HepG2 (cell line): ENCODE results near the gene MTIF2. TPM values are rescaled to one million over a fixed set of nuclear protein-coding genes. Genes with fewer than 3 reads are reported as not detected.

Experiments used
- ARID3A ChIP-seq: IDR thresholded peaks from 2 replicates; pipeline ENCODE4 v1.6.1; 2012; ENCODE audit warnings: low read depth, low read length, improper control_type of control experiment
- GLI4 ChIP-seq: sonication (generic); formaldehyde crosslinking; IDR thresholded peaks from 2 replicates; pipeline ENCODE4 v1.5.1; 2020; ENCODE audit warnings: missing genetic modification reagents, mild to moderate bottlenecking, moderate library complexity, borderline replicate concordance
- HNRNPK ChIP-seq: fragments of 200-400 bp; formaldehyde crosslinking; IDR thresholded peaks from 2 replicates; pipeline ENCODE4 v1.6.1; 2018; ENCODE audit warnings: low read length, low read depth, moderate library complexity, mild to moderate bottlenecking; ENCODE audit not compliant: poor library complexity, severe bottlenecking
- HNRNPUL1 ChIP-seq: fragments of 200-400 bp; formaldehyde crosslinking; IDR thresholded peaks from 2 replicates; pipeline ENCODE4 v1.6.1; 2017; ENCODE audit warnings: low read depth, mild to moderate bottlenecking, low read length, moderate library complexity
- KDM3A ChIP-seq: IDR thresholded peaks from 2 replicates; pipeline ENCODE4 v1.6.1; 2018; ENCODE audit warnings: low read depth, missing compliant biosample characterization
- KMT2B ChIP-seq: IDR thresholded peaks from 2 replicates; pipeline ENCODE4 v1.6.1; 2016; ENCODE audit warnings: missing genetic modification reagents, missing compliant biosample characterization
- MBNL3 ChIP-seq: fragments of 250-450 bp; sonication (Bioruptor Pico); conservative IDR thresholded peaks from 2 replicates; pipeline ENCODE4 v1.8.0; 2022; ENCODE audit warnings: mild to moderate bottlenecking, inconsistent platforms
- NFATC3 ChIP-seq: sonication (generic); formaldehyde crosslinking; IDR thresholded peaks from 2 replicates; pipeline ENCODE4 v1.5.1; 2020; ENCODE audit warnings: mild to moderate bottlenecking, missing genetic modification reagents
- NFIB ChIP-seq: sonication (generic); formaldehyde crosslinking; IDR thresholded peaks from 2 replicates; pipeline ENCODE4 v1.9.0; 2021; ENCODE audit warnings: missing genetic modification reagents, mild to moderate bottlenecking, borderline replicate concordance
- PHF8 ChIP-seq: sonication (generic); formaldehyde crosslinking; IDR thresholded peaks from 2 replicates; pipeline ENCODE4 v1.5.0; 2020; ENCODE audit warnings: missing genetic modification reagents
- RBAK ChIP-seq: sonication (generic); formaldehyde crosslinking; IDR thresholded peaks from 2 replicates; pipeline ENCODE4 v1.5.1; 2020; ENCODE audit warnings: mild to moderate bottlenecking, missing genetic modification reagents
- SP4 ChIP-seq: sonication (generic); formaldehyde crosslinking; IDR thresholded peaks from 2 replicates; pipeline ENCODE4 v1.8.1; 2023; ENCODE audit warnings: mild to moderate bottlenecking, missing genetic modification reagents
- TEAD3 ChIP-seq: optimal IDR thresholded peaks from 2 replicates; pipeline ENCODE3; 2016; ENCODE audit warnings: borderline replicate concordance
- ZNF317 ChIP-seq: sonication (generic); formaldehyde crosslinking; IDR thresholded peaks from 2 replicates; pipeline ENCODE4 v1.5.0; 2020; ENCODE audit warnings: mild to moderate bottlenecking, missing genetic modification reagents
- ZNF329 ChIP-seq: sonication (generic); formaldehyde crosslinking; IDR thresholded peaks from 2 replicates; pipeline ENCODE4 v1.9.0; 2021; ENCODE audit warnings: low read depth, mild to moderate bottlenecking, missing genetic modification reagents
- ZNF432 ChIP-seq: sonication (generic); formaldehyde crosslinking; IDR thresholded peaks from 2 replicates; pipeline ENCODE4 v1.5.0; 2020; ENCODE audit warnings: missing genetic modification reagents, mild to moderate bottlenecking, borderline replicate concordance
- ZNF674 ChIP-seq: sonication (generic); formaldehyde crosslinking; IDR thresholded peaks from 2 replicates; pipeline ENCODE4 v1.5.0; 2020; ENCODE audit warnings: low read depth, mild to moderate bottlenecking, missing genetic modification reagents
- ZNF777 ChIP-seq: sonication (generic); formaldehyde crosslinking; IDR thresholded peaks from 2 replicates; pipeline ENCODE4 v1.4.0; 2020; ENCODE audit warnings: missing genetic modification reagents
- ZNF83 ChIP-seq: sonication (generic); formaldehyde crosslinking; IDR thresholded peaks from 2 replicates; pipeline ENCODE4 v1.4.0; 2020; ENCODE audit warnings: missing genetic modification reagents, mild to moderate bottlenecking, borderline replicate concordance
- polyA plus RNA-seq, 8 experiments: library from polyadenylated mRNA; depleted of rRNA in 3 of 8; stranded (reverse) in 7 of 8; unstranded in 1 of 8; fragments of >200 nt; fragmentation: Illumina TruSeq in 4 of 8; extraction: Trizol in 4 of 8; gene quantifications; 2 replicates each; pipeline versions ENCODE4 v1.2.1 to v1.2.3, GENCODE V29; 2011 to 2016; ENCODE audit warnings: low read depth in 4 of 8, missing spikeins in 1 of 8, mixed read lengths in 1 of 8; ENCODE audit not compliant: insufficient read depth in 1 of 8
- total RNA-seq, 5 experiments: library from RNA; depleted of rRNA; stranded (reverse); fragments of >200 nt; fragmentation: Illumina TruSeq; extraction: Trizol; gene quantifications; 2 replicates each; pipeline ENCODE4 v1.2.3, GENCODE V29; 2016; ENCODE audit warnings: low read depth in 1 of 5
- TF ChIP-seq, protein P1 (sequence below): sonication (generic); formaldehyde crosslinking; IDR thresholded peaks from 2 replicates; pipeline ENCODE4 v1.5.0; 2020; ENCODE audit warnings: mild to moderate bottlenecking, missing genetic modification reagents
- TF ChIP-seq, protein P2 (sequence below): sonication (generic); formaldehyde crosslinking; IDR thresholded peaks from 2 replicates; pipeline ENCODE4 v1.4.0; 2020; ENCODE audit warnings: low read depth, mild to moderate bottlenecking, missing genetic modification reagents

Gene MTIF2
- total and polyA plus RNA-seq, 2 of the 13 experiments (the other 11 are each of a cell fraction or from before 2014, with no cell fraction given): 32.1 to 92.1 TPM

GRCh38 chr2:55268907-55269644 lies at the start of gene MTIF2 (continued):
- TF ChIP-seq PHF8: peak; percentile 96
- peak; percentile 60 for TF ChIP-seq HNRNPK
- TF ChIP-seq SP4 (CRISPR knock-in tag): peak; percentile 96
- peak; percentile 100 for TF ChIP-seq KMT2B
- 0 out of 2 replicates have a peak, but pooled peaks have one; percentile 25 for TF ChIP-seq NFATC3 (CRISPR knock-in tag)
- peak; percentile 96 for TF ChIP-seq TEAD3 (CRISPR knock-in tag)
- TF ChIP-seq RBAK (CRISPR knock-in tag): no peak
- TF ChIP-seq ZNF777 (CRISPR knock-in tag): peak; percentile 71; the same call in 1 of the 2 replicates
- peak; percentile 99 for TF ChIP-seq KDM3A
- TF ChIP-seq MBNL3: no peak
- TF ChIP-seq ZNF329 (CRISPR knock-in tag): peak; percentile 61
- TF ChIP-seq HNRNPUL1: no peak
- TF ChIP-seq ZNF674 (CRISPR knock-in tag): peak; percentile 88
- no peak; the same call in 1 of the 2 replicates for TF ChIP-seq ARID3A
- peak; percentile 77; the same call in 1 of the 2 replicates for TF ChIP-seq GLI4 (CRISPR knock-in tag)
- peak; percentile 93 for TF ChIP-seq ZNF317 (CRISPR knock-in tag)
- TF ChIP-seq ZNF83 (CRISPR knock-in tag): peak; percentile 93; the same call in 1 of the 2 replicates
- TF ChIP-seq, protein P1, sequence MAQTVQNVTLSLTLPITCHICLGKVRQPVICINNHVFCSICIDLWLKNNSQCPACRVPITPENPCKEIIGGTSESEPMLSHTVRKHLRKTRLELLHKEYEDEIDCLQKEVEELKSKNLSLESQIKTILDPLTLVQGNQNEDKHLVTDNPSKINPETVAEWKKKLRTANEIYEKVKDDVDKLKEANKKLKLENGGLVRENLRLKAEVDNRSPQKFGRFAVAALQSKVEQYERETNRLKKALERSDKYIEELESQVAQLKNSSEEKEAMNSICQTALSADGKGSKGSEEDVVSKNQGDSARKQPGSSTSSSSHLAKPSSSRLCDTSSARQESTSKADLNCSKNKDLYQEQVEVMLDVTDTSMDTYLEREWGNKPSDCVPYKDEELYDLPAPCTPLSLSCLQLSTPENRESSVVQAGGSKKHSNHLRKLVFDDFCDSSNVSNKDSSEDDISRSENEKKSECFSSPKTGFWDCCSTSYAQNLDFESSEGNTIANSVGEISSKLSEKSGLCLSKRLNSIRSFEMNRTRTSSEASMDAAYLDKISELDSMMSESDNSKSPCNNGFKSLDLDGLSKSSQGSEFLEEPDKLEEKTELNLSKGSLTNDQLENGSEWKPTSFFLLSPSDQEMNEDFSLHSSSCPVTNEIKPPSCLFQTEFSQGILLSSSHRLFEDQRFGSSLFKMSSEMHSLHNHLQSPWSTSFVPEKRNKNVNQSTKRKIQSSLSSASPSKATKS (CRISPR knock-in tag): 0 out of 2 replicates have a peak, but pooled peaks have one; percentile 90
- no peak for TF ChIP-seq NFIB (CRISPR knock-in tag)
- TF ChIP-seq, protein P2, sequence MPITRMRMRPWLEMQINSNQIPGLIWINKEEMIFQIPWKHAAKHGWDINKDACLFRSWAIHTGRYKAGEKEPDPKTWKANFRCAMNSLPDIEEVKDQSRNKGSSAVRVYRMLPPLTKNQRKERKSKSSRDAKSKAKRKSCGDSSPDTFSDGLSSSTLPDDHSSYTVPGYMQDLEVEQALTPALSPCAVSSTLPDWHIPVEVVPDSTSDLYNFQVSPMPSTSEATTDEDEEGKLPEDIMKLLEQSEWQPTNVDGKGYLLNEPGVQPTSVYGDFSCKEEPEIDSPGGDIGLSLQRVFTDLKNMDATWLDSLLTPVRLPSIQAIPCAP (CRISPR knock-in tag): peak; percentile 54; the same call in 1 of the 2 replicates
- peak; percentile 45; the same call in 1 of the 2 replicates for TF ChIP-seq ZNF432 (CRISPR knock-in tag)
